Hepatocyte (in vitro differentiated cells): ENCODE measurements around the gene ZNF804A. TPM values are rescaled to one million over a fixed set of nuclear protein-coding genes. Genes with fewer than 3 reads are reported as not detected.

ENCODE experiments used
- DNase-seq: peaks from one replicate; pipeline ENCODE4 v3.0.0-alpha.2; 2016; ENCODE audit warnings: low spot score
- H2AFZ ChIP-seq: fragments of 200-600 bp; sonication (generic); 2 replicates; pipeline ENCODE4 v1.6.0; 2016; ENCODE audit warnings: antibody characterized with exemption, mild to moderate bottlenecking
- H3K27ac ChIP-seq: fragments of 200-600 bp; sonication (generic); 2 replicates; pipeline ENCODE4 v1.5.1; 2016; ENCODE audit warnings: mild to moderate bottlenecking
- H3K27me3 ChIP-seq: fragments of 200-600 bp; sonication (generic); 2 replicates; pipeline ENCODE4 v1.6.1; 2016
- H3K36me3 ChIP-seq: fragments of 200-600 bp; sonication (generic); replicated peaks from 2 replicates; pipeline ENCODE4 v1.5.1; 2016; ENCODE audit warnings: low read depth; ENCODE audit not compliant: insufficient read depth
- H3K4me1 ChIP-seq: fragments of 200-600 bp; sonication (generic); 2 replicates; pipeline ENCODE4 v1.5.1; 2016; ENCODE audit warnings: mild to moderate bottlenecking, moderate library complexity; ENCODE audit not compliant: insufficient read depth
- H3K4me2 ChIP-seq: fragments of 200-600 bp; sonication (generic); 2 replicates; pipeline ENCODE4 v1.6.0; 2016
- H3K4me3 ChIP-seq: fragments of 200-600 bp; sonication (generic); 2 replicates; pipeline ENCODE4 v1.5.1; 2016; ENCODE audit warnings: mild to moderate bottlenecking
- H3K79me2 ChIP-seq: fragments of 200-600 bp; sonication (generic); 2 replicates; pipeline ENCODE4 v1.6.0; 2017; ENCODE audit warnings: mild to moderate bottlenecking
- H3K9me2 ChIP-seq: fragments of 200-600 bp; sonication (generic); replicated peaks from 2 replicates; pipeline ENCODE4 v1.6.0; 2017; ENCODE audit warnings: mild to moderate bottlenecking; ENCODE audit not compliant: insufficient read depth
- H3K9me3 ChIP-seq: fragments of 200-600 bp; sonication (generic); 2 replicates; pipeline ENCODE4 v1.5.1; 2016; ENCODE audit warnings: low read depth, mild to moderate bottlenecking
- H4K20me1 ChIP-seq: fragments of 200-600 bp; sonication (generic); 2 replicates; pipeline ENCODE4 v1.6.0; 2016; ENCODE audit warnings: mild to moderate bottlenecking; ENCODE audit not compliant: insufficient read depth, poor library complexity, severe bottlenecking
- CTCF ChIP-seq: fragments of 200-600 bp; sonication (generic); IDR thresholded peaks from 2 replicates; pipeline ENCODE4 v1.5.1; 2016; ENCODE audit warnings: antibody characterized with exemption, mild to moderate bottlenecking; ENCODE audit not compliant: poor library complexity
- EZH2 ChIP-seq: fragments of 200-600 bp; sonication (generic); IDR thresholded peaks from 2 replicates; pipeline ENCODE4 v1.6.1; 2016; ENCODE audit warnings: antibody characterized with exemption, mild to moderate bottlenecking, borderline replicate concordance
- EZH2phosphoT487 ChIP-seq: fragments of 200-600 bp; sonication (generic); IDR thresholded peaks from one replicate; pipeline ENCODE4 v1.6.1; 2018; ENCODE audit warnings: antibody characterized with exemption, mild to moderate bottlenecking, low read depth, moderate library complexity; ENCODE audit not compliant: unreplicated experiment, severe bottlenecking
- WGBS: methylation state at CpG from one replicate; pipeline ENCODE4 v1.1.6; 2016; ENCODE audit warnings: low lambda C conversion rate; ENCODE audit errors: missing lambda C conversion rate; 5-methylcytosine and 5-hydroxymethylcytosine counted together
- polyA plus RNA-seq: library from polyadenylated mRNA; unstranded; fragments of >200 nt; fragmentation: Nextera tagmentation; extraction: Ambion mirVana; gene quantifications from 2 replicates; pipeline ENCODE4 v1.2.1, GENCODE V29; 2016
- total RNA-seq: library from RNA; depleted of rRNA; stranded (reverse); fragments of >200 nt; gene quantifications from 2 replicates; pipeline ENCODE4 v1.2.3, GENCODE V29; 2014

Gene ZNF804A
- total and polyA plus RNA-seq, 2 experiments from 2014 or later = 1.7 to 2.3 TPM

GRCh38 chr2:184730288-184730687, 132.0 kb downstream of the ZNF804A start:
- no peak for DNase-seq
- H3K4me3 ChIP-seq = no peak overlapping the region
- no peak overlapping the region for H3K4me2 ChIP-seq
- no peaks in the 10 kb centered on the region for H3K4me1 ChIP-seq
- WGBS = 93% methylated on average over 1 of the region's 1 CpG
- H2AFZ ChIP-seq = no peak overlapping the region
- H3K36me3 ChIP-seq = no peaks in the 10 kb centered on the region
- H3K27me3 ChIP-seq = no peaks in the 10 kb centered on the region
- H3K79me2 ChIP-seq = no peaks in the 10 kb centered on the region
- no peak for TF ChIP-seq EZH2
- TF ChIP-seq CTCF = no peak
- no peak for TF ChIP-seq EZH2phosphoT487
- H3K27ac ChIP-seq = no peak overlapping the region
- no peaks in the 10 kb centered on the region for H3K9me3 ChIP-seq
- H3K9me2 ChIP-seq = no peaks in the 10 kb centered on the region
- no peaks in the 10 kb centered on the region for H4K20me1 ChIP-seq

- DNase-seq = no peak
- Histone ChIP-seq H3K79me2 (no peaks in the 10 kb centered on the region), H3K9me2 (no peaks in the 10 kb centered on the region), H3K27ac (no peak overlapping the region), H3K36me3 (no peaks in the 10 kb centered on the region), H3K4me3 (no peak overlapping the region), H4K20me1 (no peaks in the 10 kb centered on the region), H3K27me3 (no peaks in the 10 kb centered on the region), H3K4me2 (no peak overlapping the region), H2AFZ (no peak overlapping the region), H3K4me1 (no peaks in the 10 kb centered on the region), H3K9me3 (no peaks in the 10 kb centered on the region)
- TF ChIP-seq EZH2 (no peak), EZH2phosphoT487 (no peak), CTCF (no peak)
Observed at GRCh38 chr2:184734338-184734737, 136.0 kb downstream of the ZNF804A start.

GRCh38 chr2:184735611-184736010, 137.3 kb downstream of the ZNF804A start:
- no peak overlapping the region for H2AFZ ChIP-seq
- TF ChIP-seq EZH2phosphoT487 (no peak), EZH2 (no peak), CTCF (no peak)
- H3K4me1 ChIP-seq = no peaks in the 10 kb centered on the region
- no peaks in the 10 kb centered on the region for H3K9me2 ChIP-seq
- 87% methylated on average over 1 of the region's 1 CpG for WGBS
- no peaks in the 10 kb centered on the region for H3K36me3 ChIP-seq
- no peaks in the 10 kb centered on the region for H3K9me3 ChIP-seq
- no peak overlapping the region for H3K4me3 ChIP-seq
- no peaks in the 10 kb centered on the region for H4K20me1 ChIP-seq
- H3K27ac ChIP-seq = no peak overlapping the region
- no peaks in the 10 kb centered on the region for H3K79me2 ChIP-seq
- no peak for DNase-seq
- no peak overlapping the region for H3K4me2 ChIP-seq
- H3K27me3 ChIP-seq = no peaks in the 10 kb centered on the region

- Histone ChIP-seq H2AFZ (no peak overlapping the region), H3K27ac (no peak overlapping the region), H3K9me3 (no peaks in the 10 kb centered on the region), H3K4me2 (no peak overlapping the region), H3K27me3 (no peaks in the 10 kb centered on the region), H3K79me2 (no peaks in the 10 kb centered on the region), H4K20me1 (no peaks in the 10 kb centered on the region), H3K4me1 (no peaks in the 10 kb centered on the region), H3K4me3 (no peak overlapping the region), H3K36me3 (no peaks in the 10 kb centered on the region), H3K9me2 (no peaks in the 10 kb centered on the region)
- TF ChIP-seq CTCF (no peak), EZH2phosphoT487 (no peak), EZH2 (no peak)
- WGBS = 96% methylated on average over 1 of the region's 1 CpG
- no peak for DNase-seq
Observed at GRCh38 chr2:184743096-184743495, 144.8 kb downstream of the ZNF804A start.
